ENCODE measurements around the gene TRIB2. TPM values are rescaled to one million over a fixed set of nuclear protein-coding genes. Genes with fewer than 3 reads are reported as not detected.
A peak's percentile ranks its signal among the peaks of the same experiment; 100 is the strongest.

The TRIB2 gene
- total and polyA plus RNA-seq, 11 donors: 31.2 to 140 (median 41.4) TPM

GRCh38 chr2:12733846-12734245 is 17.1 kb downstream of the TRIB2 start:
- DNase-seq (peak in 4 of 5 donors; percentile 45 to 79 (median 72)), ATAC-seq (peak; percentile 68 to 79 (median 72))
- peak overlapping the region; percentile 51 to 83 (median 74) for H3K27ac ChIP-seq
- WGBS, 4 donors: 12 to 29% (median 23%) methylated on average over 6 to 7 of the region's 7 CpGs
- no peak overlapping the region for H3K4me3 ChIP-seq
- peaks cover 0 to 91% (median 67%) of the 10 kb centered on the region in 9 donors for H3K36me3 ChIP-seq
- intact Hi-C loops (cut with DNase I): loop anchor here in 4 of 10 donors (5.0 to 10.0 kb wide), 4 partner anchors 71 to 193 kb away; no protein-coding TSS in a partner anchor
- peaks cover 31 to 96% (median 82%) of the 10 kb centered on the region in 12 donors for H3K4me1 ChIP-seq
- no peaks in the 10 kb centered on the region for H3K9me3 ChIP-seq
- TF ChIP-seq, protein P1, sequence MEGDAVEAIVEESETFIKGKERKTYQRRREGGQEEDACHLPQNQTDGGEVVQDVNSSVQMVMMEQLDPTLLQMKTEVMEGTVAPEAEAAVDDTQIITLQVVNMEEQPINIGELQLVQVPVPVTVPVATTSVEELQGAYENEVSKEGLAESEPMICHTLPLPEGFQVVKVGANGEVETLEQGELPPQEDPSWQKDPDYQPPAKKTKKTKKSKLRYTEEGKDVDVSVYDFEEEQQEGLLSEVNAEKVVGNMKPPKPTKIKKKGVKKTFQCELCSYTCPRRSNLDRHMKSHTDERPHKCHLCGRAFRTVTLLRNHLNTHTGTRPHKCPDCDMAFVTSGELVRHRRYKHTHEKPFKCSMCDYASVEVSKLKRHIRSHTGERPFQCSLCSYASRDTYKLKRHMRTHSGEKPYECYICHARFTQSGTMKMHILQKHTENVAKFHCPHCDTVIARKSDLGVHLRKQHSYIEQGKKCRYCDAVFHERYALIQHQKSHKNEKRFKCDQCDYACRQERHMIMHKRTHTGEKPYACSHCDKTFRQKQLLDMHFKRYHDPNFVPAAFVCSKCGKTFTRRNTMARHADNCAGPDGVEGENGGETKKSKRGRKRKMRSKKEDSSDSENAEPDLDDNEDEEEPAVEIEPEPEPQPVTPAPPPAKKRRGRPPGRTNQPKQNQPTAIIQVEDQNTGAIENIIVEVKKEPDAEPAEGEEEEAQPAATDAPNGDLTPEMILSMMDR (IDR thresholded peaks at IDR 0.05): no peak
- TF ChIP-seq POLR2A (IDR thresholded peaks at IDR 0.05): peak in 1 of 2 donors; percentile 27
- H3K27me3 ChIP-seq: no peaks in the 10 kb centered on the region

GRCh38 chr2:12734914-12735654 is 18.3 kb downstream of the TRIB2 start:
- Histone ChIP-seq H3K27ac (peak overlapping the region; percentile 51 to 83 (median 74)), H3K27me3 (no peaks in the 10 kb centered on the region), H3K9me3 (no peaks in the 10 kb centered on the region), H3K36me3 (peaks cover 0 to 91% (median 67%) of the 10 kb centered on the region in 9 donors), H3K4me3 (no peak overlapping the region), H3K4me1 (peaks cover 31 to 86% (median 71%) of the 10 kb centered on the region in 12 donors)
- WGBS, 4 donors: 47 to 52% (median 49%) methylated on average over 11 to 12 of the region's 12 CpGs
- TF ChIP-seq, protein P1 (IDR thresholded peaks at IDR 0.05): peak in 1 of 12 donors; percentile 28
- TF ChIP-seq POLR2A (IDR thresholded peaks at IDR 0.05): peak in 1 of 2 donors; percentile 11
- intact Hi-C loops (cut with DNase I): loop anchor here in 7 of 10 donors (5.0 to 10.0 kb wide), 7 partner anchors 52 to 192 kb away; no protein-coding TSS in a partner anchor
- DNase-seq (peak in 3 of 5 donors; percentile 51 to 74 (median 72)), ATAC-seq (peak; percentile 53 to 69 (median 60))

DNA sequence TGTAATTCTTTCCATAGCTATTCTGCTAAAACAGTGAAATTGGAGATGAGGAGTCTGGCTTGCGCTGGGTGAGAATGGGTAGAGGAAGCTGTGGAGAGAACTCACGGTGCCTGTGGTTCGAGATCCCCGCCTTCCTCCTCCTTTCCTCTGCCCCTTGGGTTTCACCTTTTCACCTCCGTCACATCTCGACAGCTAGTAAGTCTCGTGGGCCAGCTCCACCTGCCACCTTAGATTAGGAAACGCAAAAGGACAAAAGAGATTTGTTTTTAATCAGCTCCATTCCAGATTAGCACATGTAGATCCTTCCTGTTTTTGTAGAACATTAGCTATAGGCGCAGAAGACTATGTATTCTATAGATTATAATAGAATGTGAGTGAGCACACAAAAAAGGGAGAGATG is 20.6 kb downstream of the TRIB2 start:
- H3K4me1 ChIP-seq: peaks cover 21 to 79% (median 59%) of the 10 kb centered on the region in 12 donors
- no peaks in the 10 kb centered on the region for H3K27me3 ChIP-seq
- no peaks in the 10 kb centered on the region for H3K9me3 ChIP-seq
- no peak for TF ChIP-seq POLR2A (IDR thresholded peaks at IDR 0.05)
- TF ChIP-seq, protein P1 (IDR thresholded peaks at IDR 0.05): no peak
- DNase-seq (no peak), ATAC-seq (no peak)
- no peak overlapping the region for H3K4me3 ChIP-seq
- intact Hi-C loops (cut with DNase I): loop anchor here in 6 of 10 donors (5.0 to 10.0 kb wide), 6 partner anchors 50 to 180 kb away; no protein-coding TSS in a partner anchor
- H3K27ac ChIP-seq: peak overlapping the region in 11 of 12 donors; percentile 1 to 81 (median 50)
- WGBS, 4 donors: 59 to 66% (median 63%) methylated on average over 9 of the region's 9 CpGs
- H3K36me3 ChIP-seq: peaks cover 0 to 91% (median 68%) of the 10 kb centered on the region in 9 donors
